ENCODE results near the gene ANAPC16.
"Not testable (repeated sequence)": the region's sequence is repeated elsewhere in the genome, so short reads cannot be mapped to it uniquely, and the experiment has no call there.

ANAPC16 gene

GRCh38 chr10:72264536-72264935, 48.7 kb downstream of the ANAPC16 start:
- H3K4me1 ChIP-seq (ENCODE audit: control extremely low read depth in 1 of 4, control insufficient read depth in 4 of 4, insufficient read depth in 4 of 4, low read length in 3 of 4), result peaks cover 14 to 32% (median 24%) of the 10 kb centered on the region in 4 experiments
- no peak for DNase-seq
- H3K4me3 ChIP-seq (ENCODE audit: control insufficient read depth in 1 of 7, extremely low read depth in 1 of 7, insufficient read depth in 4 of 7, low read depth in 2 of 7, low read length in 6 of 7), result no peak overlapping the region
- WGBS (ENCODE audit: insufficient coverage), result 100% methylated on average over 1 of the region's 1 CpG
- H3K27me3 ChIP-seq (replicated peaks in 2 of 5; ENCODE audit: control insufficient read depth in 4 of 5, insufficient read depth in 5 of 5, low read length in 4 of 5), result no peaks in the 10 kb centered on the region
- H3K27ac ChIP-seq (ENCODE audit: insufficient read depth in 1 of 2, low read depth in 1 of 2, low read length in 2 of 2, poor library complexity in 1 of 2, severe bottlenecking in 2 of 2), result no peak overlapping the region
- H3K9me3 ChIP-seq (ENCODE audit: control extremely low read depth in 1 of 5, control insufficient read depth in 4 of 5, insufficient read depth in 2 of 5, low read depth in 1 of 5, low read length in 4 of 5), result no peaks in the 10 kb centered on the region
- no peaks in the 10 kb centered on the region for H3K36me3 ChIP-seq (ENCODE audit: control insufficient read depth in 4 of 4, insufficient read depth in 4 of 4, low read length in 3 of 4)
- CTCF ChIA-PET, result interaction anchor here (0.9 to 1.9 kb wide), 6 partner anchors 8 to 56 kb away, joined by 3 to 5 read pairs (median 4); no protein-coding TSS in a partner anchor
- POLR2A ChIA-PET, result interaction anchor here (0.6 kb wide), 1 partner anchor 9 kb away, joined by 3 read pairs; the partner anchor contains the start of gene DDIT4

GRCh38 chr10:72265508-72265907, 49.7 kb downstream of the ANAPC16 start:
- Histone ChIP-seq H3K9me3 (ENCODE audit: control extremely low read depth in 1 of 5, control insufficient read depth in 4 of 5, insufficient read depth in 2 of 5, low read depth in 1 of 5, low read length in 4 of 5) (no peaks in the 10 kb centered on the region), H3K4me1 (ENCODE audit: control extremely low read depth in 1 of 4, control insufficient read depth in 4 of 4, insufficient read depth in 4 of 4, low read length in 3 of 4) (peaks cover 6 to 22% (median 16%) of the 10 kb centered on the region in 4 experiments), H3K27me3 (replicated peaks in 2 of 5; ENCODE audit: control insufficient read depth in 4 of 5, insufficient read depth in 5 of 5, low read length in 4 of 5) (no peaks in the 10 kb centered on the region), H3K4me3 (ENCODE audit: control insufficient read depth in 1 of 7, extremely low read depth in 1 of 7, insufficient read depth in 4 of 7, low read depth in 2 of 7, low read length in 6 of 7) (no peak overlapping the region), H3K27ac (ENCODE audit: insufficient read depth in 1 of 2, low read depth in 1 of 2, low read length in 2 of 2, poor library complexity in 1 of 2, severe bottlenecking in 2 of 2) (no peak overlapping the region), H3K36me3 (ENCODE audit: control insufficient read depth in 4 of 4, insufficient read depth in 4 of 4, low read length in 3 of 4) (no peaks in the 10 kb centered on the region)
- 93% methylated on average over 5 of the region's 6 CpGs for WGBS (ENCODE audit: insufficient coverage)
- no peak for DNase-seq
- ChIA-PET CTCF (interaction anchor here (0.8 to 1.9 kb wide), 7 partner anchors 10 to 72 kb away, joined by 3 to 5 read pairs (median 4); no protein-coding TSS in a partner anchor), POLR2A (no interaction called here)

- Histone ChIP-seq H3K27me3 (replicated peaks in 2 of 5; ENCODE audit: control insufficient read depth in 4 of 5, insufficient read depth in 5 of 5, low read length in 4 of 5) (no peaks in the 10 kb centered on the region), H3K27ac (ENCODE audit: insufficient read depth in 1 of 2, low read depth in 1 of 2, low read length in 2 of 2, poor library complexity in 1 of 2, severe bottlenecking in 2 of 2) (no peak overlapping the region), H3K4me3 (ENCODE audit: control insufficient read depth in 1 of 7, extremely low read depth in 1 of 7, insufficient read depth in 4 of 7, low read depth in 2 of 7, low read length in 6 of 7) (no peak overlapping the region), H3K4me1 (ENCODE audit: control extremely low read depth in 1 of 4, control insufficient read depth in 4 of 4, insufficient read depth in 4 of 4, low read length in 3 of 4) (peaks cover 5 to 15% (median 10%) of the 10 kb centered on the region in 4 experiments), H3K9me3 (ENCODE audit: control extremely low read depth in 1 of 5, control insufficient read depth in 4 of 5, insufficient read depth in 2 of 5, low read depth in 1 of 5, low read length in 4 of 5) (no peaks in the 10 kb centered on the region), H3K36me3 (ENCODE audit: control insufficient read depth in 4 of 4, insufficient read depth in 4 of 4, low read length in 3 of 4) (no peaks in the 10 kb centered on the region)
- CTCF ChIA-PET, result interaction anchor here (1.0 to 1.9 kb wide), 5 partner anchors 9 to 72 kb away, joined by 3 to 4 read pairs (median 4); no protein-coding TSS in a partner anchor
- DNase-seq, result no peak
- POLR2A ChIA-PET, result no interaction called here
- 100% methylated on average over 4 of the region's 11 CpGs for WGBS (ENCODE audit: insufficient coverage)
Observed at GRCh38 chr10:72265990-72266865, 50.4 kb downstream of the ANAPC16 start.

- POLR2A ChIA-PET, result no interaction called here
Observed at GRCh38 chr10:72267381-72267780, 51.6 kb downstream of the ANAPC16 start.

GRCh38 chr10:72267819-72268399, 52.1 kb downstream of the ANAPC16 start:
- Histone ChIP-seq H3K27ac (ENCODE audit: insufficient read depth in 1 of 2, low read depth in 1 of 2, low read length in 2 of 2, poor library complexity in 1 of 2, severe bottlenecking in 2 of 2) (no peak overlapping the region), H3K4me1 (ENCODE audit: control extremely low read depth in 1 of 4, control insufficient read depth in 4 of 4, insufficient read depth in 4 of 4, low read length in 3 of 4) (peaks cover 2 to 14% (median 8%) of the 10 kb centered on the region in 4 experiments), H3K9me3 (ENCODE audit: control extremely low read depth in 1 of 5, control insufficient read depth in 4 of 5, insufficient read depth in 2 of 5, low read depth in 1 of 5, low read length in 4 of 5) (no peaks in the 10 kb centered on the region), H3K36me3 (ENCODE audit: control insufficient read depth in 4 of 4, insufficient read depth in 4 of 4, low read length in 3 of 4) (no peaks in the 10 kb centered on the region), H3K27me3 (replicated peaks in 2 of 5; ENCODE audit: control insufficient read depth in 4 of 5, insufficient read depth in 5 of 5, low read length in 4 of 5) (no peaks in the 10 kb centered on the region), H3K4me3 (ENCODE audit: control insufficient read depth in 1 of 7, extremely low read depth in 1 of 7, insufficient read depth in 4 of 7, low read depth in 2 of 7, low read length in 6 of 7) (no peak overlapping the region)
- DNase-seq, result no peak
- CTCF ChIA-PET, result interaction anchor here (1.2 kb wide), 1 partner anchor 23 kb away, joined by 3 read pairs; no protein-coding TSS in a partner anchor
- POLR2A ChIA-PET, result no interaction called here
- WGBS (ENCODE audit: insufficient coverage), result 100% methylated on average over 13 of the region's 15 CpGs

More at GRCh38 chr10:72267381-72267780, 51.6 kb downstream of the ANAPC16 start:
- no peak for DNase-seq
- Histone ChIP-seq H3K4me3 (ENCODE audit: control insufficient read depth in 1 of 7, extremely low read depth in 1 of 7, insufficient read depth in 4 of 7, low read depth in 2 of 7, low read length in 6 of 7) (no peak overlapping the region), H3K27me3 (replicated peaks in 2 of 5; ENCODE audit: control insufficient read depth in 4 of 5, insufficient read depth in 5 of 5, low read length in 4 of 5) (no peaks in the 10 kb centered on the region), H3K9me3 (ENCODE audit: control extremely low read depth in 1 of 5, control insufficient read depth in 4 of 5, insufficient read depth in 2 of 5, low read depth in 1 of 5, low read length in 4 of 5) (no peaks in the 10 kb centered on the region), H3K36me3 (ENCODE audit: control insufficient read depth in 4 of 4, insufficient read depth in 4 of 4, low read length in 3 of 4) (no peaks in the 10 kb centered on the region), H3K4me1 (ENCODE audit: control extremely low read depth in 1 of 4, control insufficient read depth in 4 of 4, insufficient read depth in 4 of 4, low read length in 3 of 4) (peaks cover under 1 to 9% (median 4%) of the 10 kb centered on the region in 4 experiments), H3K27ac (ENCODE audit: insufficient read depth in 1 of 2, low read depth in 1 of 2, low read length in 2 of 2, poor library complexity in 1 of 2, severe bottlenecking in 2 of 2) (no peak overlapping the region)
- WGBS (ENCODE audit: insufficient coverage), result 97% methylated on average over 4 of the region's 6 CpGs
- CTCF ChIA-PET, result interaction anchor here (1.2 kb wide), 1 partner anchor 24 kb away, joined by 3 read pairs; no protein-coding TSS in a partner anchor

GRCh38 chr10:72268475-72269200, 52.8 kb downstream of the ANAPC16 start:
- no CpG with 5 or more reads among the region's 5 CpGs for WGBS (ENCODE audit: insufficient coverage)
- peaks cover 2 to 17% (median 12%) of the 10 kb centered on the region in 4 experiments for H3K4me1 ChIP-seq (ENCODE audit: control extremely low read depth in 1 of 4, control insufficient read depth in 4 of 4, insufficient read depth in 4 of 4, low read length in 3 of 4)
- H3K27ac ChIP-seq (ENCODE audit: insufficient read depth in 1 of 2, low read depth in 1 of 2, low read length in 2 of 2, poor library complexity in 1 of 2, severe bottlenecking in 2 of 2); CTCF ChIA-PET; H3K27me3 ChIP-seq (replicated peaks in 2 of 5; ENCODE audit: control insufficient read depth in 4 of 5, insufficient read depth in 5 of 5, low read length in 4 of 5); H3K9me3 ChIP-seq (ENCODE audit: control extremely low read depth in 1 of 5, control insufficient read depth in 4 of 5, insufficient read depth in 2 of 5, low read depth in 1 of 5, low read length in 4 of 5); H3K36me3 ChIP-seq (ENCODE audit: control insufficient read depth in 4 of 4, insufficient read depth in 4 of 4, low read length in 3 of 4); H3K4me3 ChIP-seq (ENCODE audit: control insufficient read depth in 1 of 7, extremely low read depth in 1 of 7, insufficient read depth in 4 of 7, low read depth in 2 of 7, low read length in 6 of 7); DNase-seq: not testable (repeated sequence)
- POLR2A ChIA-PET, result interaction anchor here (0.6 kb wide), 1 partner anchor 83 kb away, joined by 6 read pairs; no protein-coding TSS in a partner anchor

Data from common myeloid progenitor, CD34-positive (primary cell).